Esophagus squamous epithelium (tissue), 4 donors: ENCODE data around the gene C1orf210.

Experiments
- POLR2A ChIP-seq, 4 donors: fragments of 450-650 bp; IDR thresholded peaks; one replicate each; pipeline ENCODE4 v1.6.1; 2017; ENCODE audit warnings: antibody characterized with exemption in 4 of 4, mild to moderate bottlenecking in 4 of 4, moderate library complexity in 3 of 4
- TF ChIP-seq, protein P1 (sequence below), 6 experiments: fragments of 450-650 bp in 4 of 6; fragments of 200-600 bp in 2 of 6; sonication (generic) in 2 of 6; IDR thresholded peaks; one replicate each; pipeline ENCODE4 v1.5.1; 2016 to 2019; ENCODE audit warnings: antibody characterized with exemption in 6 of 6, mild to moderate bottlenecking in 4 of 6, moderate library complexity in 4 of 6

DNA sequence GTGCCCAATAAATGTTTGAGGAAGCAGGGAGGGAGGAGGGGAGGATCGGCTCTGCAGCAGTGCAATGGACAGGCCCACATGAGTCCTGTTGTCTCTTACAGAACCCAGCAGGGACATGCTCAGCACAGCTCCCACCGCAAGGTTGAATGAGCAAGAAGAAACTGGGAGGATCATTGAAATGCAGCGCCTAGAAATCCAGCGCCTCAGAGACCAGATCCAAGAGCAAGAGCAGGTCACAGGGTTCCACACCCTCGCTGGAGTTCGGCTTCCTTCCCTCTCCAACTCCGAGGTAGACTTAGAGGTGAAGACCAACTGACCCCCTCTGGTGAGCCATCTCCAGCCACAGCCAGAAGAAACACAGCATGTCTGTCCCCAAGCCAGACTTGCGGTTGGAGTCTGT, 31.5 kb downstream of the C1orf210 start:
- TF ChIP-seq, protein P1, sequence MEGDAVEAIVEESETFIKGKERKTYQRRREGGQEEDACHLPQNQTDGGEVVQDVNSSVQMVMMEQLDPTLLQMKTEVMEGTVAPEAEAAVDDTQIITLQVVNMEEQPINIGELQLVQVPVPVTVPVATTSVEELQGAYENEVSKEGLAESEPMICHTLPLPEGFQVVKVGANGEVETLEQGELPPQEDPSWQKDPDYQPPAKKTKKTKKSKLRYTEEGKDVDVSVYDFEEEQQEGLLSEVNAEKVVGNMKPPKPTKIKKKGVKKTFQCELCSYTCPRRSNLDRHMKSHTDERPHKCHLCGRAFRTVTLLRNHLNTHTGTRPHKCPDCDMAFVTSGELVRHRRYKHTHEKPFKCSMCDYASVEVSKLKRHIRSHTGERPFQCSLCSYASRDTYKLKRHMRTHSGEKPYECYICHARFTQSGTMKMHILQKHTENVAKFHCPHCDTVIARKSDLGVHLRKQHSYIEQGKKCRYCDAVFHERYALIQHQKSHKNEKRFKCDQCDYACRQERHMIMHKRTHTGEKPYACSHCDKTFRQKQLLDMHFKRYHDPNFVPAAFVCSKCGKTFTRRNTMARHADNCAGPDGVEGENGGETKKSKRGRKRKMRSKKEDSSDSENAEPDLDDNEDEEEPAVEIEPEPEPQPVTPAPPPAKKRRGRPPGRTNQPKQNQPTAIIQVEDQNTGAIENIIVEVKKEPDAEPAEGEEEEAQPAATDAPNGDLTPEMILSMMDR (IDR thresholded peaks at IDR 0.05) = no peak
- TF ChIP-seq POLR2A (IDR thresholded peaks at IDR 0.05) = no peak
